Limb (tissue), 2 donors: ENCODE measurements around the gene TBX6.
"Not testable (repeated sequence)": the region's sequence is repeated elsewhere in the genome, so short reads cannot be mapped to it uniquely, and the experiment has no call there.

Source experiments
- DNase-seq, 2 donors: peaks; one replicate each; pipeline ENCODE4 v3.0.0-alpha.2; 2016; ENCODE audit errors: extremely low spot score in 2 of 2

The TBX6 gene

GRCh38 chr16:30091474-30092372 lies at the start of gene TBX6:
TBX6 (minus strand) TSS chr16:30091924; CDS start chr16:30091193, 731 bp downstream.
- peak; percentile 92 to 95 for DNase-seq

GRCh38 chr16:30139583-30140481 lies 48.1 kb upstream of the TBX6 start:
- no peak for DNase-seq

GRCh38 chr16:30137897-30138296 lies 46.2 kb upstream of the TBX6 start:
- DNase-seq, result no peak

GRCh38 chr16:30136971-30137605 lies 45.4 kb upstream of the TBX6 start:
- DNase-seq, result no peak

GRCh38 chr16:30132591-30132990 lies 40.9 kb upstream of the TBX6 start:
- DNase-seq, result no peak

GRCh38 chr16:30131869-30132475 lies 40.2 kb upstream of the TBX6 start:
- DNase-seq, result no peak

- no peak for DNase-seq
Observed at GRCh38 chr16:30127993-30128392, 36.3 kb upstream of the TBX6 start.

- not testable (repeated sequence) for DNase-seq
Observed at GRCh38 chr16:30125690-30126089, 34.0 kb upstream of the TBX6 start.

- no peak for DNase-seq
Observed at GRCh38 chr16:30124985-30125379, 33.3 kb upstream of the TBX6 start.

- DNase-seq, result no peak
Observed at GRCh38 chr16:30122604-30123160, 31.0 kb upstream of the TBX6 start.

- DNase-seq, result peak in 1 of 2 donors; percentile 36
Observed at GRCh38 chr16:30121741-30122571, 30.2 kb upstream of the TBX6 start.

- no peak for DNase-seq
Observed at GRCh38 chr16:30120340-30121105, 28.8 kb upstream of the TBX6 start.

GRCh38 chr16:30119428-30119827 lies 27.7 kb upstream of the TBX6 start:
- no peak for DNase-seq

- no peak for DNase-seq
Observed at GRCh38 chr16:30117768-30118167, 26.0 kb upstream of the TBX6 start.

- no peak for DNase-seq
Observed at GRCh38 chr16:30116291-30117207, 24.8 kb upstream of the TBX6 start.

GRCh38 chr16:30115238-30115637 lies 23.5 kb upstream of the TBX6 start:
- DNase-seq, result no peak

- not testable (repeated sequence) for DNase-seq
Observed at GRCh38 chr16:30114833-30115232, 23.1 kb upstream of the TBX6 start.

- no peak for DNase-seq
Observed at GRCh38 chr16:30114411-30114810, 22.7 kb upstream of the TBX6 start.
